Midbrain (tissue), 1 donor: ENCODE data around the gene SARNP.
A peak's percentile ranks its signal among the peaks of the same experiment; 100 is the strongest.
"Not testable (repeated sequence)": the region's sequence is repeated elsewhere in the genome, so short reads cannot be mapped to it uniquely, and the experiment has no call there.

Experiments
- DNase-seq: peaks from one replicate; lab custom pipeline; 2025; lab: John Stamatoyannopoulos, UW

The SARNP gene

DNA sequence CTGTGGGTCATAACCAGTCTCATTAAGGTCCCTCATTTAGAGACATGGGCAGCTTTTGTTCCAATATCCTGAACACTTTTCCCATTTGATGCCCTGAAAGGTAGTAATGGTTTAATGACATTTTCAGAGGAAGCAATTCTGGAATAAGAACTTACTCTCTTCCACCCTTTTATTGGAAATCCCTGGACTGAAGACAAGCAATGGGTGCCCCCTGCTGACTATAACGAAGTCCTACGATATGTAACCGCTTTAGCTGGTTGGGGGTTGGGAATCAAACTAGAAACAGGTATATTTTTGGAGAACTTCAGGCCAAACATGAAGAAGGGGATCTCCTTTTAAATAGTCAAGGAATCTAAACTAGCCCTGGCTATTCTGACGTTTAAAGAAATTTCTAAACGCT lies 20.5 kb downstream of the SARNP start:
- peak; percentile 52 for DNase-seq

GRCh38 chr12:55795950-55796349 lies 21.6 kb downstream of the SARNP start:
- DNase-seq: no peak

- DNase-seq: no peak
Observed at GRCh38 chr12:55789893-55790292, 27.6 kb downstream of the SARNP start.

- no peak for DNase-seq
Observed at GRCh38 chr12:55789171-55789570, 28.4 kb downstream of the SARNP start.

- no peak for DNase-seq
Observed at GRCh38 chr12:55788546-55788945, 29.0 kb downstream of the SARNP start.

DNA sequence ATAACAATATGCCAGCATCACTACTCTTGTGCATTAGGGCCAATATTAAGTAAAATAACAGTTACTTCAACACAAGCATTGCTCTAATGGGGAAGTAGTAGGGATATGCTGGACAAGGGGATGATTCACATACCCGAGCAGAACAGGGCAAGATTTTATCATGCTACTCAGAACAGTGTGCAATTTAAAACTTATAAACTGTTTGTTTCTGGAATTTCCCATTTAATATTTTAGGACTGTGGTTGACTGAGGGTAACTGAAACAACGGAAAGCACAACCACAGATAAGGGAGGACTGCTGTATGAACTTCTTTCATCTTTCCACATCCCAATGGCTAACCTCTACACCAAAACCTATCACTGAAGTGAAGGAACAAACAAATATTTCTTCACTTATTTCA lies 36.8 kb downstream of the SARNP start:
- no peak for DNase-seq

- no peak for DNase-seq
Observed at GRCh38 chr12:55777856-55778255, 39.7 kb downstream of the SARNP start.

DNA sequence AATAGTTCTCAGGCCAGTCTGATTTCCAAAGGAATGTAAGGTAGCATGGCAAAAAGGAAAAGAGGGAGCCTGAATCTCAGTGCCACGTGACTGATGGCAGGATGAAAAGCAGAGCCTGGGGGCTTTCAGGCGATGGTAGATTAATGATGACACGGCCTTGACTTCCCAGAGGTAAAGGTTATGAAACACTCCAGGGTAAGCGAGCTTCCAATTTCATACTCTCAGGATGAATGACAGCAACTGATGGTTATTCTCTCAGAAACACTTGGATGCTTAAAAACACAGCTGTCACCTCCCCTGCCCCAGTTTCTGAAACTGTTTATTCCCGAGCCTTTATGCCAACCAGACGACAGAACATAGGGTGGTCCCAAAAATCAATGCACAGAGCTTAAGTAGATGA lies 45.8 kb downstream of the SARNP start:
- no peak for DNase-seq

DNA sequence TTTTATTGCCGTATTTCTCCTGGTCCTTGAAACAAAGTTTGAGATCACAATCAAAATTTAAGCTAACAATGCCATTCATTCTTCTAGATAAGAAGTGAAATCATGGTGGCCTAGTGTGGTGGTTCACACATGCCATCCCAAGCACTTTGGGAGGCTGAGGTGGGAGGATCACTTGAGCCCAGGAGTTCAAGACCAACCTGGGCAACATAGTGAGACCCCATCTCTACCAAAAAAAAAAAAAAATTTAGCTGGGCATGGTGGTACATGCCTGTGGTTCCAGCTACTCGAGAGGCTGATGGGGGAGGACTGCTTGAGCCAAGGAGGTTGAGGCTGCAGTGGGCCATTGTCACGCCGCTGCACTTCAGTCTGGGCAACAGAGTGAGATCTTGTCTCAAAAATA lies 50.4 kb downstream of the SARNP start:
- DNase-seq: no peak

DNA sequence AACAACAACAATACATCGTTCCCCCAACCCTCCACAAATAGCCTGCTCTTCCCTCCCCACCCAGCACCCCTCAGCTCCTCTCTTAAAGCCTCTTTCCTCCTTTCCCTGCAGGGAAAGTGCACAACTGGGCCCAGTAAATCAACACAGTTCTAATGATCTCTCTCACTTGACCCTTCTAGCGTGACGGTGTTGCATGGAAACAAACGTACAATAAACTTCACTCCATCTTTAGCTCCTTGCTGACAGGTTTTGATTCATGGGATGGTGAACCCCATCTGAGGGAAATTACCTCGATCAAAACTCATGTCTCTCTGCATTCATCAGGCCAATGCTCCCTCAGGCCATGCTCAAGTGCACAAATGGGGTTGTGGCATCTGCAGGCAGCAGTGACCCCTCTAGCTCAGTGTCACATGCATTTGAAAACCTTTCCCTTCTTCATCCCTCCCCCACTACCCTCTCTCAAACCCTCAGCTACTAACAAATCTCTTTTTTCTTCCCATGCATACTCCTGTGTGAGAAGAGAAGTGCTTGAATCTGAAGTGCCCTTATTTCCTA lies 51.7 kb downstream of the SARNP start:
- no peak for DNase-seq

GRCh38 chr12:55762646-55763045 lies 54.9 kb downstream of the SARNP start:
- DNase-seq: no peak

GRCh38 chr12:55760663-55761062 lies 56.9 kb downstream of the SARNP start:
- no peak for DNase-seq

- DNase-seq: not testable (repeated sequence)
Observed at GRCh38 chr12:55758575-55758974, 58.9 kb downstream of the SARNP start.

GRCh38 chr12:55757701-55758100 lies 59.8 kb downstream of the SARNP start:
- DNase-seq: no peak

DNA sequence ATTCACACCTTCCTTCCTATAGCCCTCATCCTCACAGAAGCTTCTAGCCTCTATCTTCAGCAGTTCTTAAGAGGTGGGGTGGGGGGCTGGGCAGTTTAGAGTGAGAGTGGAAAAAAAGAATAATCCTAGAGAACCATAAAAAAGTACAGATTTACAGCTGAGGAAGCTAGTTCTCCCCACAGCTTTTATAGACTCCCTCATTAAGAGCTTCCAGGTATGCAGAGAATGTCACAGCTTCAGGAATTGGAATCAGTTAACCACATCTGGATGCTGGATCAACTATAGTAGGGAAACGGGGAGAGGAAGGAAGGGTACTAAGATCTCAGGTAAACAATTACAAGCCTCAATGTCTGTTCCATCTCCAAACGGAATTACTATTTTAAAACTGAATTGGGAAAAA lies 62.3 kb downstream of the SARNP start:
- no peak for DNase-seq

DNA sequence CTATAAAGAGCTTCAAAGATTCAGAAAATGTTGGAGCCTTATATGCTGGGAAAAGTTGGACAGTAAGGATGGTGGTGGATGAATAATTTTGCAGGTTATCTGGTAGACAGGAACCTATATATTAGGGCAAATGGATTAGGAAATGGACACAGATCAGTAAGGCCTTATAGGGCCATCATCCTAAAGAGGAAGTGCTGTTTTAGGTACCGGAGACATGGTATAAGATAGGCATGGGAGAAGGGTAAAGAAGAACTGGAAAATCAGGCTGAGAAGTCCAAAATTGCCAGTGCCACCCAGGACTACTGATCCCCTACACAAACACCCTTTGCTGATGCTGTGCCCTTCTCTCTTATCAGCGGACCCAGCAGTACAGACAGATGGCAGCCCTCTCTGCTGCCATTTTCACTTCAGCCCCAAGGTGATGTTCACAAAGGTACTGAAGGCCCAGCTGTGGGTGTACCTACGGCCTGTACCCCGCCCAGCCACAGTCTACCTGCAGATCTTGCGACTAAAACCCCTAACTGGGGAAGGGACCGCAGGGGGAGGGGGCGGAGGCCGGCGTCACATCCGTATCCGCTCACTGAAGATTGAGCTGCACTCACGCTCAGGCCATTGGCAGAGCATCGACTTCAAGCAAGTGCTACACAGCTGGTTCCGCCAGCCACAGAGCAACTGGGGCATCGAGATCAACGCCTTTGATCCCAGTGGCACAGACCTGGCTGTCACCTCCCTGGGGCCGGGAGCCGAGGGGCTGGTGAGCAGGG lies 69.1 kb downstream of the SARNP start:
- DNase-seq: no peak

- no peak for DNase-seq
Observed at GRCh38 chr12:55746913-55747231, 70.7 kb downstream of the SARNP start.

DNA sequence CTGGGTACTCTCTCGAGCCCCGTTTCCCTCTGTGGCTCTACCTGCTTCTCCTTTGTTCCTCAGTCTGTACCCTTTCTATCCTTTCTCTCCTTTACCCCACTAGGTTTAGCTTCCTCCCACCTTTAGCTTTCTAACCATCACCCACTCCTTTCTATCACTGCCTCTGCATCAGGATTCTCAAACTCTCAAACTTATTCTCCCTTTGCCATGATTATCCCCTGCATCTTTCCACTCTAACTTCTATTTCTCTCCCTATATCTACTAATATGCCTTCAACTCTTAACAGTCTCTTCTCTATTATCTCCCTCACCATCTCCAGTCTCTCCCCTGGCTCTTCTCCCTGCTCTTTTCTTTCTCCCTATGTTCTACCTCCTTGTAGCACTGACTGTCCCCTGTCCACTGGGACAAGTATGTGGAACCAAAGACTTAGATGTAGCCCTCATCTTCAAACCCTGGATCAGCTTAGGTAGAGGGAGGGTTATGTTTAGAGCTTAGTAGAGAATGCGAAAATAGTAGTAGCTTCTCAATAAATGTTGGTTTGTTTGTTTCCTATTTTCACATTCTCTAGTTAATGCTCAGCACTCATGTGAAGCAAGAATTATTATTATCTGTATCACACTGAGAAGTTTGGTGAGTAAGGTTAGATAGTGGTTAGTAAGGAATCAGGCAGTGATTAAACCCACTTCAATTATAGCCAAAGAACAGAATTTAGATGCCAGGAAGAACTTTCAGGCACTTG lies 71.2 kb downstream of the SARNP start:
- DNase-seq: no peak

DNA sequence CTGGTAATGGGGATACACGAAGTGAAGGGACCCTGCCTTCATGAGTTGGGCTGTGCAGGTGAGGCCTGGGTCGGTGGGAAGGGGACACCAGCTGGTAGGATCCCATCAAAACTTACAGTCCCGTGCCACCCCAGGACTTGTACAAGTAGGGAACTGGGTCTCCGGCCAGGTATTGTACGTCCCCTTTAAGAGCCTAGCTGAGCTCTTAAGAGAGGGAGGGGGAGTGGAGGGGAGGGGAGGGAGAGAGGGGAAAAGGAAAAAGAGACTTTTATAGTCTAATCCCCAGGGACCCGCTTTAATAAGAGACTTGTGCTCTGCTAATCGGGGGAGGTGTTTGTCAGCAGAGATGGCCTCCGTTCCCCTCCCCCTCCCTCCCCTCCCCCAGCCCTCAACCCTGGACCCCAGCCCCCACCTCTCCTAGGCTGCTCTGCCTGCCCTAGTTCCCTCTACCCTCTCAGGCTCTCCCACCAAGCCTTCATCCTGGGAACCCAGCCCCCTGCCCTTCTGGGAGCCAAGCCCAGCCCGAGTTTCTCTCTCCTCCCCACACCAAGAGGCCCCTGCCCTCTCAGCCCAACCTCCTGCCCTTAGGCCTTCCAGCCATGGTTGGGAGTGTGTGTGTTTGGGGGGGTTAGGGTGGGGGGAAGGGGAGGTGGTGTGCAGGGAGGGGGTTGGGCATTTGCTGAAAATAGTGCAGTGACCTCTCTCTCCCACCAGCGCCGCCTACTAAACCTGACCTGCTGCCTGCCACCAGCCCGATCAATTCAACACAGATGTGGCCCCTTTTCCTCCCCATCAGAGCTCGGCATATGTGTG lies 72.0 kb downstream of the SARNP start:
- peak; percentile 30 for DNase-seq

- no peak for DNase-seq
Observed at GRCh38 chr12:55744340-55745030, 73.0 kb downstream of the SARNP start.

- no peak for DNase-seq
Observed at GRCh38 chr12:55743406-55744339, 73.9 kb downstream of the SARNP start.
